CD4-positive, alpha-beta T cell treated with Interleukin-1 beta for 1 hour (primary cell): ENCODE measurements around the gene NRXN3.
"Not testable (repeated sequence)": the region's sequence is repeated elsewhere in the genome, so short reads cannot be mapped to it uniquely, and the experiment has no call there.

Source experiments
- DNase-seq, 2 donors: peaks; one replicate each; pipeline ENCODE4 v3.0.0-alpha.2; 2020 to 2022

NRXN3 gene

GRCh38 chr14:79727900-79728299, 1557.7 kb downstream of the NRXN3 start:
- DNase-seq, result no peak

GRCh38 chr14:79728331-79728730, 1558.2 kb downstream of the NRXN3 start:
- no peak for DNase-seq

DNA sequence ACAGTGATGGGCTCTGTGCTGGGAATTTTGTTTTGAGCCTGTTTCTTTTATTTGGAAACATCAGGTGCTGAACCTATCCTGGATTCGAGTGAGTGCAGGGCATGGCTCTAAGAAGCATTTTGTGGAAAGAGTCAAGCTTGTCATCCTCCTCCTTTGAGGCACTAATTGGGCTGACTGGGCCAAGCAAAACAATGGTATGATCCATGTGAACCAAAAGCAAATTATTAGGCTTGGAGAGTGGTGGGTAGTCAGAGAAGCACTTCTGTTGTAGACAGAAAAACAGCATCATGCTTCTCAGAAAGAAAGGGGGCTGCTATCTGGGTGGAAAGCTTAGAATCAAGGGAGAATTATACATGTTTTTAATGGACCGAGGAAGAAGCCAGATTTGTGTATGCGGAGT, 1559.6 kb downstream of the NRXN3 start:
- DNase-seq, result no peak

- DNase-seq, result no peak
Observed at GRCh38 chr14:79730196-79730595, 1560.0 kb downstream of the NRXN3 start.

DNA sequence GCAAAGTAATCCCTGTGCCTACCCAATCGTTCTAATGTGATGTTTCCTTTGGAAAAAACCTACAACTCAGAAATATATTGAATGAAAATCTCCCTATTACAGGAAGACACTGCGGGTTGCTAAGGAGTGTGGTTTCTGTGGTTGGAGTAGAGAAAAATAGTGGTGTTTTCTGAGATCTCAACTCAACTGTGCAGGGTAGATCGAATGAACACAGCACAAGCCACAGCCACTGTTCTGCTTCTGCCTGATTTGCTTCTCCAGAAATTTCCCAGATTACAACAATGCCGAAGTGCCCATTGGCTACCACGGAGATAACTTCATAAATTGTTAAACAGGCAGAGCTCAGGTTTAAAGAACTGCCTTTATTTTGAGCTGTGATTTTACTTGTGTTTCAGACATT, 1560.8 kb downstream of the NRXN3 start:
- DNase-seq, result no peak

- no peak for DNase-seq
Observed at GRCh38 chr14:79732911-79733655, 1562.9 kb downstream of the NRXN3 start.

DNA sequence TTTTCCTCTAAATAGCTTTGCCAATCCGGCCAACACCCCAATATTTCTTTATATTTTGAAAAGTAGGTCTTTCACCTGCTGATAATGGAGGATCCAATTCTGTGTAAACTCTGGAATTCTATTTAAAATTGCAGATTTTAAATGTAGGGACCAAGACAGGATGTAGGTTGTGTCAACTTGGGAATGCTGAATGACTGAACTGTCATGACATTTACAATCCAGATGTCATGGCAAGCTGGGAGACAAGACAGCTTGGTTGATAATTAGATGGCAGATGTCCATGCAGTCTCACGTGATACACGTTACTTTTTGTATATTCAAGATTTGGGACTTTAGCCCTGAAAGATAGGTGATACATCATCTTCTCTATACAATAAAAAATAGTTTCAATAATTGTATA, 1564.0 kb downstream of the NRXN3 start:
- no peak for DNase-seq

GRCh38 chr14:79734656-79735055, 1564.5 kb downstream of the NRXN3 start:
- DNase-seq, result no peak

- no peak for DNase-seq
Observed at GRCh38 chr14:79735121-79735520, 1564.9 kb downstream of the NRXN3 start.

DNA sequence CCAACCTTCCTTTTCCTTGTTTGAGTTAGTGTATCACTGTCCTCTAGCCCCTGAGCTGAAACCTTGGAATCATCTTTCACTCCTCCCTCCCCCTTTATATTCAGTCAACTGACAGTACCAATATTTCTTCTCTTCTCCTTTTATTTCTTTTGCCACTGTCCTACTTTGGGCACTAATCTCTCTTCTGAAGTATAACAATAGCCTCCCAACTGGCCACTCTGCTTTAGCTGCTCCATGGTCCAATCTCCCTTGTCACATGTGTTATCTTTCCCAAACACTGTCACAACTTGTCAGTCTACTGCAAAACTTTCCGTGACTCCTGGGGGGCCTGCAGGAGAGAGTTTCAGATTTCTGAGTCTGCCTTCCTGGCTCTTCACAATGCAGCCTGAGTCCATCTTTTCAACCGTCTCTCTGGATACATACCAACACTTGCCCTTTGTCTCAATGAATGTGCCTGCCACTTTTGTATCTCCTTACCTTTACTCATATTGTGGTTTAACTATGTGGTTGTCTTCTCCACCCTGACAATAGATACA, 1570.0 kb downstream of the NRXN3 start:
- no peak for DNase-seq

DNA sequence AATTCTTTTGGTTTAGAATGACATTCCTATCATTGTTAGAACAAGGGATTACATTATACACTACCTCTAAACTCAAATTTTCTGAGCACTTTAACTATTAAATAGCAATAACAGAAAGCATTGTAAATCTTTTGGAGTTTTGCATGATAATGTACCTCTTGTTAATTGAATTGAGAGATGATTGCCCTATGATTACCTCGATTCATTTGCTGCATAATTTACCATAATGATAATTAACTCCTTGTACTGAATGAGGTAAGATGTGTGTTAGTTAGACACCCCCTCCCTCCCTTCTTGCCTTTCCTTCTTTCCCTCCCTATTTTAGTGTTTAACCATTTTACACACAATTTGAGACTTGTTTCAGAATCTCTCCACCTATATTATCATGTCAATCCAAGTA, 1572.0 kb downstream of the NRXN3 start:
- DNase-seq, result no peak

DNA sequence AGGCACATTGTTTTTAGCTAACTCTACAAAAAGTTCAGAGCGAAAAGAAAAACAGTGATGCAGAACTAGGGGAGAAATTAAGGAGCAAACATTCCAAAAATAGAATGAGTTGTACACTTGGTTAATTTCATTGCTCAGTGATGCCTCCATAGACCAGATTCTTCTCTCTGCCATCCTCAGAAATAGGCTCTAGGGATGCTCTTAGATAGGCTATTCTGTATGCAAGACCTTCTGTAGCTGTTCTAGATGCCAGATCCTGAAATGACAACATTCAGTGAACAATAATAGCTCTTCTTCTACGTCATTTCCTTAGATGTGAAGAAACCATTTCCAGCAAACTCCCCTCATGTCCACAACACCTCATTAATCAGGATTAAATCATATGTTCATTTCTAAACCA, 1574.9 kb downstream of the NRXN3 start:
- DNase-seq, result no peak

GRCh38 chr14:79749065-79749464, 1578.9 kb downstream of the NRXN3 start:
- DNase-seq, result no peak

GRCh38 chr14:79758985-79759384, 1588.8 kb downstream of the NRXN3 start:
- DNase-seq, result no peak

DNA sequence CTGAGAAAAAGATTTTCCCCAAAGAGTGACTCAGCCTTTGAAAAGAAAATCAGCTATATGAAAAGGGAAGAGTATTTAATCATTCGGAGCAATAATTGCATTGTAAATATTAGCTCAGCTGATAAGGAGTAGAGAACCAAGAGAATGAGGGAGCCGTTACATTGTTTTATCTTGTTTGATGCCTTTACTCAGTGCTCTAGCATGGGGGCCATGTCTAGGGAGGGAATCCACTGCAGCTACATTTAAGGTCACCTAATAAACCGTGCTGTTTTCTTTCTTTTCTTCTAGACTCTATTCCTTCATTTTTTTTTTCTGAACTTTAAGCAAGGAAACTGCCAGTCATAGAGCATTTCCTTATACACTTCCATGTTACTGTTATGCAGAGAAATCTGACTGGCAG, 1594.2 kb downstream of the NRXN3 start:
- no peak for DNase-seq

DNA sequence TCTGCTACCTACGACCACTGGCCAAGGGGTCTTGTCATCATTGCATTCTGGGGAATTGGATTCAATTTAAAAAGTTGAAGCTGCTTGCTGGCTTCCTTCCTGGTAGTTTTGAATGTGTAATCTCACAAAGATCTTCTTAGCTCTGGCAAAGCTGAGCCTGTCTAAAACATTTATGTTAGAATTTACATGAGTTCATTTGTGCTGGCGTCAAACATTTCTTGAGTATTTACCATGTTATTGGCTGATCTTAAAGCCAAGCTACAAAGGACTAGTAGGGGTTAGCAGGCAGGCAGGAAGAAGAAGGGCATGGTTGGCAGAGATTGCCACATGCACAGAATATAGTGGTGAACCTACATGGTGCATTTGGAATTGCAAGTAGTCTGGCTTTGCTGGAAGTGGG, 1596.3 kb downstream of the NRXN3 start:
- DNase-seq, result no peak

DNA sequence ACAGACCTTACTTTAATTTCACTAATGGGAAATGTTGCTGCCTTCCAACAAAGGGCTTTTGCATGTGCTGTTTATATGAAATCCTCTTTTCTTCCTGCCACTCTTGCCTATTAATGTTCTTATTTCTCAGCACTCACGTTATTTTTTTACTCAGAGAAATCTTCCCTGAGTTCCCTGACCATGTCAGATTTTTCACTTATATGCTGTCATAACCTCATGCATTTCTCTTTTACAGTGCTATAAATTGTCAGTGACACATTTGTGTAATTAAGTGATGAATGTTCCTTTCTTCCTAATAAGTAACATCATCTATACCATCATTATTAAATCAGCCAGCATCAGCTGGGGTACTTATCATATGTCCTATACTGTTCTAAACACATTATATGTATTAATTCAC, 1597.1 kb downstream of the NRXN3 start:
- DNase-seq, result no peak

- DNase-seq, result not testable (repeated sequence)
Observed at GRCh38 chr14:79767721-79768120, 1597.5 kb downstream of the NRXN3 start.

DNA sequence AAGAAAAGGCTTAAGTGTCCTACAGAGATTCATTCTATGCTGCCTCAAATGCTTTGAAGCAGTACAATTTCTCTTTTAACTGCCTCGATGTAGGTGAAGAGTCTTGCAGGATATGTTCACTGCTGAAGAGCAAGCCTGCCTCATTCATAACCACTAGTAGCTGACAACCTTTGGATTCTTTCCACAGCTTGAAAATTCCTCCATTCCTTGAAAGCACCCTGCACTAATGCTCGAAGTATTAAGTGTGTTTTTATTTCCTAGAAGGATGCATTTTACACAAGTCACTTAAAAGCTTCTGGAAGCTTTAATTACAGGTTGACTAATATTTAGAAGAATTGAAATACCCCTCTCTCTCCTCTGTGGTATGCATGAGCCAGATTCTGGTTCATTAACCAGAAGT, 1611.7 kb downstream of the NRXN3 start:
- DNase-seq, result no peak

GRCh38 chr14:79783041-79783440, 1612.9 kb downstream of the NRXN3 start:
- no peak for DNase-seq

- DNase-seq, result no peak
Observed at GRCh38 chr14:79786522-79786921, 1616.3 kb downstream of the NRXN3 start.

DNA sequence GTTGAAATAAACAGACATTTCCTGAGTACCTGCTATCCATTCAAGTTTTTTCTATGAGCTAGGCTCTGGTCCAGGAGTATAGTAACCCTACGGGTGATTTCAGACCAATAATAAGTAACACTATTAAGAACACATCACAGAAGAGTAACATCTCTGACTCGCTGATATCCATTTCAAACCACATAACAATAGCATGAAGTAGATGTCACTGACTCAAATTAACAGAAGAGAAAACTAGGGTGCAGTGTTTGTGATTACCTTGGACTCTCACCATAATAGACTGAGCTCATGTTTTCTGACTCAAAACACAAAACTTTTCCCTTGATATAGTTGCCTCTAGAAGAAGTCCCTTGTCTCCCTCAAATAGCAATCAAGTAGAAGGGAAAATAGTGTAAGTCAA, 1618.2 kb downstream of the NRXN3 start:
- no peak for DNase-seq

DNA sequence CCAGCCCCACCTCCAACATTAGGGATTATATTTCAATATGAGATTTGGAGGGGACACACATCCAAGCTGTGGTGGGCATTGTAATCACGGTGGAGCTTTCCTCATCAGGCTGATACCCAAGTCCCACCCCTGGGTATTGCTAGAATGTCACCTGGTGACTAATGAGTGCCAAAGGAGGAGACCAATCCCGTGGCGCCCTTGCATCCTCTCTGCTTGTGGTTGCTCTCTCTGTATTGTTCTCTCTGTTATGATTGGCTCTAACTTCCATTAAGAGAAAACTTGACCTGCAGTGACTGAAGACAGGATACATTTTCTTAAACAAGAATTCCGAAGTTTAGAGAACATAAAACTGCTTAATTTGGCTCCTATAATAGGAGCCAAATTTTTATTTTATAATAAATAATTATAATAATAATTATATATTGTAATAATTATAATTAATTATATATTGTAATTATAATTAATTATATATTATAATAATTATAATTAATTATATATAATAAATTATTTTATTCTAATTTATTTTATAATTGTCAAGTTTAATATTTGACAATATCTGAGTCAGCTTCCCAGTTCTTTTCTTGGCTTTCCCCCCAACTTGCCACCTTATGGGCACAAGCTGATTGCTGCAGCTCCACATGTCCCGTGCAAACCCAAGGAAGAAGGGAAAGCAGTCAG, 1621.0 kb downstream of the NRXN3 start:
- no peak for DNase-seq

GRCh38 chr14:79802093-79802492, 1631.9 kb downstream of the NRXN3 start:
- no peak for DNase-seq

DNA sequence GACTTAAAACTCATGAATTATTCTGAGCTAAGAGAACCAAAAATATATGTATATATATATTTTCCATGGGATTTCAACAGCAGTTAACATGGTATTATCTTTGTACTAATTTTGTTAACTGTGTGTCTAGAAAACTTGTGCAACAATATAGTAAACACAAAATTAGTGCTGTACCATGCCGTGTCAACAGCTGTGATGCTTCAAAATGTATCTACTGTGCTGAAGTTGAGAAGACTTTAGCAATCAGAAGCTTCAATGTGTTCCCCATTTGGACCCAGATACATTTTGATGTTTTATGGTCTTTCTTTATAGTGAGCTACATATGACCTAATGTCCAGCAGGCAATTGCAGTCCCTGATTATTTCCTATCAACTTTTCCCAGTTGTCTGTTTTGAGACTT, 1635.5 kb downstream of the NRXN3 start:
- no peak for DNase-seq
